HL-60 (cell line): Measurements from ENCODE around the gene DDTL.
"Not testable (repeated sequence)": the region's sequence is repeated elsewhere in the genome, so short reads cannot be mapped to it uniquely, and the experiment has no call there.

Experiments used
- CTCF ChIP-seq: IDR thresholded peaks from one replicate; pipeline ENCODE4 v1.5.1; 2011; ENCODE audit warnings: low read length, control low read depth, inconsistent platforms; ENCODE audit not compliant: insufficient read depth
- GABPA ChIP-seq: IDR thresholded peaks from 2 replicates; pipeline ENCODE4 v1.6.1; 2012; ENCODE audit warnings: low read depth
- POLR2AphosphoS5 ChIP-seq: IDR thresholded peaks from 2 replicates; pipeline ENCODE4 v1.6.1; 2012; ENCODE audit warnings: low read depth
- REST ChIP-seq: IDR thresholded peaks from 2 replicates; pipeline ENCODE4 v1.6.1; 2012; ENCODE audit warnings: low read depth; ENCODE audit not compliant: insufficient replicate concordance

- not testable (repeated sequence) for TF ChIP-seq CTCF, POLR2AphosphoS5, REST, GABPA
These were observed 13.0 kb downstream of the DDTL start, which contains the start of gene GSTT2 for GRCh38 chr22:23979557-23980240.
